NCI-H2196 (cell line): ENCODE measurements around the gene FAF1.
"Not testable (repeated sequence)": the region's sequence is repeated elsewhere in the genome, so short reads cannot be mapped to it uniquely, and the experiment has no call there.

Experiments used
- DNase-seq: peaks from one replicate; lab custom pipeline; 2025; ENCODE audit not compliant: unreplicated experiment; lab: John Stamatoyannopoulos, UW

The FAF1 gene

GRCh38 chr1:50591598-50591997 lies 368.5 kb downstream of the FAF1 start:
- DNase-seq, result no peak

- DNase-seq, result no peak
These were observed 377.7 kb downstream of the FAF1 start for GRCh38 chr1:50582346-50582745.

GRCh38 chr1:50570066-50570468 lies 390.0 kb downstream of the FAF1 start:
- no peak for DNase-seq

- no peak for DNase-seq
These were observed 391.3 kb downstream of the FAF1 start for GRCh38 chr1:50568782-50569181.

GRCh38 chr1:50566405-50566804 lies 393.7 kb downstream of the FAF1 start:
- no peak for DNase-seq

GRCh38 chr1:50564417-50564816 lies 395.6 kb downstream of the FAF1 start:
- DNase-seq, result no peak

GRCh38 chr1:50562106-50562505 lies 398.0 kb downstream of the FAF1 start:
- no peak for DNase-seq

- no peak for DNase-seq
These were observed 400.6 kb downstream of the FAF1 start for GRCh38 chr1:50559421-50559820.

GRCh38 chr1:50553921-50554320 lies 406.1 kb downstream of the FAF1 start:
- DNase-seq, result no peak

GRCh38 chr1:50548243-50548642 lies 411.8 kb downstream of the FAF1 start:
- no peak for DNase-seq

- no peak for DNase-seq
These were observed 417.7 kb downstream of the FAF1 start for GRCh38 chr1:50542362-50542761.

- DNase-seq, result no peak
These were observed 421.6 kb downstream of the FAF1 start for GRCh38 chr1:50538476-50538875.

- no peak for DNase-seq
These were observed 428.5 kb downstream of the FAF1 start for GRCh38 chr1:50531601-50532000.

GRCh38 chr1:50531027-50531426 lies 429.0 kb downstream of the FAF1 start:
- DNase-seq, result no peak

GRCh38 chr1:50529510-50529909 lies 430.6 kb downstream of the FAF1 start:
- DNase-seq, result no peak

- DNase-seq, result not testable (repeated sequence)
These were observed 432.1 kb downstream of the FAF1 start for GRCh38 chr1:50527987-50528320.

GRCh38 chr1:50527249-50527986 lies 432.6 kb downstream of the FAF1 start:
- DNase-seq, result no peak

- no peak for DNase-seq
These were observed 433.6 kb downstream of the FAF1 start for GRCh38 chr1:50526431-50526830.

GRCh38 chr1:50523548-50523947 lies 436.5 kb downstream of the FAF1 start:
- DNase-seq, result no peak

GRCh38 chr1:50522691-50523342 lies 437.2 kb downstream of the FAF1 start:
- no peak for DNase-seq

- DNase-seq, result no peak
These were observed 438.4 kb downstream of the FAF1 start for GRCh38 chr1:50521703-50522102.

GRCh38 chr1:50517488-50517887 lies 442.6 kb downstream of the FAF1 start:
- DNase-seq, result no peak

- DNase-seq, result no peak
These were observed 444.0 kb downstream of the FAF1 start for GRCh38 chr1:50516056-50516455.
